Neural progenitor cell (in vitro differentiated cells): ENCODE data around the gene ZSWIM2.

Source experiments
- CTCF ChIP-seq: fragments of 200-600 bp; sonication (generic); IDR thresholded peaks from 2 replicates; pipeline ENCODE4 v1.5.1; 2017; ENCODE audit warnings: antibody characterized with exemption, mild to moderate bottlenecking
- EZH2 ChIP-seq: fragments of 200-600 bp; sonication (generic); IDR thresholded peaks from 2 replicates; pipeline ENCODE4 v1.6.1; 2017; ENCODE audit warnings: antibody characterized with exemption, mild to moderate bottlenecking, moderate library complexity
- EZH2phosphoT487 ChIP-seq: fragments of 200-600 bp; sonication (generic); IDR thresholded peaks from 2 replicates; pipeline ENCODE4 v1.6.1; 2017; ENCODE audit warnings: antibody characterized with exemption

- TF ChIP-seq EZH2phosphoT487 = no peak
- TF ChIP-seq CTCF = no peak
- no peak for TF ChIP-seq EZH2
Observed at GRCh38 chr2:186853951-186854350, 5.0 kb upstream of the ZSWIM2 start.
